ENCODE data around the gene ERMARD.

DNA sequence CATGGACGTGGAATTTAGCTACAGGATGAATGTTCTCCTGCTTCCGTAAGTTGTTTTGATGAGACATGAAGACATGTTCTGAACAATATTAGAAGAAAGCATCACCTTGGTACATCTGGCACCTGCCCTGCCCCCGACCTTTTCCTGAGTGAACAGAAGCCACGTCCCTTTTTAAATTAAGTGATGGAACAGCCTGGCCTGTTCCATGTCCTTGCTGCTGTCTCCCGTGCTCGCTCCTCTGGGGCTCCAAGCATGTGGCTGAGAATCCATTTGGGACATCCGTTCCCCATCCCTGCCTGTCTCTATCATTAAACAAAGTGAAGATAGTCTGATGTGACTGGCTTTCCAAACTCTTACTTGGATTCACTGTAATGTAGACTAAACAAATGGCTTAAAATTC is 36.4 kb downstream of the ERMARD start:
- TF ChIP-seq, protein P1, sequence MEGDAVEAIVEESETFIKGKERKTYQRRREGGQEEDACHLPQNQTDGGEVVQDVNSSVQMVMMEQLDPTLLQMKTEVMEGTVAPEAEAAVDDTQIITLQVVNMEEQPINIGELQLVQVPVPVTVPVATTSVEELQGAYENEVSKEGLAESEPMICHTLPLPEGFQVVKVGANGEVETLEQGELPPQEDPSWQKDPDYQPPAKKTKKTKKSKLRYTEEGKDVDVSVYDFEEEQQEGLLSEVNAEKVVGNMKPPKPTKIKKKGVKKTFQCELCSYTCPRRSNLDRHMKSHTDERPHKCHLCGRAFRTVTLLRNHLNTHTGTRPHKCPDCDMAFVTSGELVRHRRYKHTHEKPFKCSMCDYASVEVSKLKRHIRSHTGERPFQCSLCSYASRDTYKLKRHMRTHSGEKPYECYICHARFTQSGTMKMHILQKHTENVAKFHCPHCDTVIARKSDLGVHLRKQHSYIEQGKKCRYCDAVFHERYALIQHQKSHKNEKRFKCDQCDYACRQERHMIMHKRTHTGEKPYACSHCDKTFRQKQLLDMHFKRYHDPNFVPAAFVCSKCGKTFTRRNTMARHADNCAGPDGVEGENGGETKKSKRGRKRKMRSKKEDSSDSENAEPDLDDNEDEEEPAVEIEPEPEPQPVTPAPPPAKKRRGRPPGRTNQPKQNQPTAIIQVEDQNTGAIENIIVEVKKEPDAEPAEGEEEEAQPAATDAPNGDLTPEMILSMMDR (conservative IDR thresholded peaks at IDR 0.05; ENCODE audit: low read depth, low read length): no peak
- TF ChIP-seq EZH2 (IDR thresholded peaks at IDR 0.05; ENCODE audit: borderline replicate concordance, low read depth, low read length, poor library complexity, severe bottlenecking): no peak
